Neural progenitor cell (in vitro differentiated cells): ENCODE measurements around the gene PHLDA2. TPM values are rescaled to one million over a fixed set of nuclear protein-coding genes. Genes with fewer than 3 reads are reported as not detected.
"Not testable (repeated sequence)": the region's sequence is repeated elsewhere in the genome, so short reads cannot be mapped to it uniquely, and the experiment has no call there.

Experiments used
- DNase-seq: peaks from one replicate; pipeline ENCODE4 v3.0.0-alpha.2; 2016; ENCODE audit warnings: low spot score
- H2AFZ ChIP-seq: fragments of 200-600 bp; sonication (generic); replicated peaks from 2 replicates; pipeline ENCODE4 v1.6.1; 2016; ENCODE audit warnings: antibody characterized with exemption
- H3F3A ChIP-seq: fragments of 200-600 bp; sonication (generic); 2 replicates; pipeline ENCODE4 v1.6.1; 2016; ENCODE audit warnings: antibody characterized with exemption, low read depth
- H3K27ac ChIP-seq: fragments of 200-600 bp; sonication (generic); 2 replicates; pipeline ENCODE4 v1.5.1; 2016; ENCODE audit warnings: mild to moderate bottlenecking
- H3K27me3 ChIP-seq: fragments of 200-600 bp; sonication (generic); 2 replicates; pipeline ENCODE4 v1.6.1; 2016; ENCODE audit warnings: mild to moderate bottlenecking, moderate library complexity
- H3K36me3 ChIP-seq: fragments of 200-600 bp; sonication (generic); 2 replicates; pipeline ENCODE4 v1.5.1; 2016
- H3K4me1 ChIP-seq: fragments of 200-600 bp; sonication (generic); 2 replicates; pipeline ENCODE4 v1.6.1; 2016; ENCODE audit warnings: mixed run types
- H3K4me2 ChIP-seq: fragments of 200-600 bp; sonication (generic); 2 replicates; pipeline ENCODE4 v1.6.1; 2016
- H3K4me3 ChIP-seq: fragments of 200-600 bp; sonication (generic); 2 replicates; pipeline ENCODE4 v1.5.1; 2016
- H3K79me2 ChIP-seq: fragments of 200-600 bp; sonication (generic); 2 replicates; pipeline ENCODE4 v1.6.1; 2016; ENCODE audit warnings: low read depth
- H3K9ac ChIP-seq: fragments of 200-600 bp; sonication (generic); 2 replicates; pipeline ENCODE4 v1.6.1; 2016
- H3K9me3 ChIP-seq: fragments of 200-600 bp; sonication (generic); 2 replicates; pipeline ENCODE4 v1.5.1; 2016; ENCODE audit warnings: low read depth
- H4K20me1 ChIP-seq: fragments of 200-600 bp; sonication (generic); 2 replicates; pipeline ENCODE4 v1.6.1; 2016; ENCODE audit warnings: low read depth
- H3K27ac Mint-ChIP-seq: 3 replicates; pipeline ENCODE4 v1.8.0; 2021; ENCODE audit warnings: mixed read lengths
- H3K27me3 Mint-ChIP-seq: 2 replicates; pipeline ENCODE4 v1.8.0; 2022; ENCODE audit warnings: low read depth, mild to moderate bottlenecking, inconsistent platforms, moderate library complexity, mixed read lengths; ENCODE audit not compliant: insufficient read depth
- H3K36me3 Mint-ChIP-seq: 3 replicates; pipeline ENCODE4 v1.8.0; 2021; ENCODE audit warnings: mixed read lengths
- H3K4me1 Mint-ChIP-seq: 3 replicates; pipeline ENCODE4 v1.8.0; 2021; ENCODE audit warnings: mixed read lengths
- H3K4me3 Mint-ChIP-seq: 3 replicates; pipeline ENCODE4 v1.8.0; 2021; ENCODE audit warnings: mild to moderate bottlenecking, moderate library complexity, mixed read lengths
- H3K9me3 Mint-ChIP-seq: 3 replicates; pipeline ENCODE4 v1.8.0; 2020; ENCODE audit warnings: mixed read lengths
- EZH2 ChIP-seq: fragments of 200-600 bp; sonication (generic); IDR thresholded peaks from 2 replicates; pipeline ENCODE4 v1.6.1; 2017; ENCODE audit warnings: antibody characterized with exemption, mild to moderate bottlenecking, moderate library complexity
- EZH2phosphoT487 ChIP-seq: fragments of 200-600 bp; sonication (generic); IDR thresholded peaks from 2 replicates; pipeline ENCODE4 v1.6.1; 2017; ENCODE audit warnings: antibody characterized with exemption
- total RNA-seq: library from RNA; depleted of rRNA; stranded (reverse); fragments of >200 nt; gene quantifications from 2 replicates; pipeline ENCODE4 v1.2.3, GENCODE V29; 2015; ENCODE audit warnings: low replicate concordance
- TF ChIP-seq, protein P1 (sequence below): fragments of 200-600 bp; sonication (generic); IDR thresholded peaks from 2 replicates; pipeline ENCODE4 v1.5.1; 2017; ENCODE audit warnings: antibody characterized with exemption, mild to moderate bottlenecking

PHLDA2 gene
- total RNA-seq, 1 donor from 2014 or later: not detected

DNA sequence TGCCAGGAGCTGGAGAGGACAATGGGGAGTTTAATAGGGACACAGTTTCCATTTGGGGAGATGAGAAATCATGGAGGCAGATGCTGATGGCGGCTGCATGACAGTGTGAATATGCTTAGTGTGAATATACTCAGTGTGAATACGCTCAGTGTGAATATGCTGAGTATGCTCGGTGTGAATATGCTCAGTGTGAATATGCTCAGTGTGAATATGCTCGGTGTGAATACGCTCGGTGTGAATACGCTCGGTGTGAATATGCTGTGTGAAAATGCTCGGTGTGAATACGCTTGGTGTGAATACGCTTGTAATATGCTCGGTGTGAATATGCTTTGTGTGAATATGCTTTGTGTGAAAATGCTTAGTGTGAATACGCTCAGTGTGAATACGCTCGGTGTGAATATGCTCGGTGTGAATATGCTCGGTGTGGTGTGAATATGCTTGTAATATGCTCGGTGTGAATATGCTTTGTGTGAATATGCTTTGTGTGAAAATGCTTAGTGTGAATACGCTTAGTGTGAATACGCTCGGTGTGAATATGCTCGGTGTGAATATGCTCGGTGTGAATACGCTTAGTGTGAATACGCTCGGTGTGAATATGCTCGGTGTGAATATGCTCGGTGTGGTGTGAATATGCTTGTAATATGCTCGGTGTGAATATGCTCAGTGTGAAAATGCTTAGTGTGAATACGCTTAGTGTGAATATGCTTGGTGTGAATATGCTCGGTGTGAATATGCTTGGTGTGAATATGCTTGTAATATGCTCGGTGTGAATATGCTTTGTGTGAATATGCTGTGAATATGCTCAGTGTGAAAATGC, 8.6 kb upstream of the PHLDA2 start:
- not testable (repeated sequence) for H3K4me3 ChIP-seq, H4K20me1 ChIP-seq, H3K27me3 ChIP-seq, H3K4me2 ChIP-seq, H3K4me1 ChIP-seq, H3K79me2 ChIP-seq, DNase-seq, H3K36me3 ChIP-seq, H3K27ac Mint-ChIP-seq, H2AFZ ChIP-seq, H3K9ac ChIP-seq, H3K27ac ChIP-seq, H3K4me1 Mint-ChIP-seq
- Mint-ChIP-seq H3K36me3 (peaks cover 21% of the 10 kb centered on the region), H3K4me3 (peak overlapping the region; percentile 54), H3K9me3 (peaks cover 32% of the 10 kb centered on the region), H3K27me3 (peaks cover 19% of the 10 kb centered on the region)
- Histone ChIP-seq H3F3A (peaks cover 18% of the 10 kb centered on the region), H3K9me3 (peaks cover 15% of the 10 kb centered on the region)

DNA sequence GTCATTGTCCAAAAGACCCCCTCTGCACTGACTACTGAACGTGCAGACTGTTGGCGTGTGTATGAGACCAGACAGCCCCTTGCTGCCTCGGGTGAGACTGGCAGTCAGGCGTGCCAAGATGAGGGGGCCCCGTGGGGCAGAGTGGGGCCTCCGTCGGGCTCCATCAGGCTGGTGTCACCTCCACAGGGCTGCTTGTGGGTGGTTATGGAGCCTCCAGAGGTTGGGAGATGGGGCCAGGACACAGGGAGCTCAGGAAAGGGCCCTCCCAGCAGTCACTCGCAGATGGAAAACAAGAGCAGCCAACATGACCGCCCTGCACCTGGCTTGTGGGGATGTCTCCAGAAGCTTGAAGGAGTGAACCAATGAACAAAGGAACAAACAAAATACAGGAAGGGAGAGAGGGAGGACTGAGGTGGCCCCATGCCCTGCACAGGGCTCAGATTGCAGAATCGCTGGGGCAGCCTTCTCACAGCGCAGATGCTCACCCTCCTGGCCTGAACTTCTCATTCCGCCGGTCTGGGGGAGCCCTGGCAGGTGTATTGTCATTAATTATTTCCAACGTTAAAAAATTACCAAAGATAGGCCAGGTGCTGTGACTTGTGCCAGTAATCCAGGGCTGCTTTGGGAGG, 5.5 kb upstream of the PHLDA2 start:
- H3F3A ChIP-seq: peaks cover 27% of the 10 kb centered on the region
- no peaks in the 10 kb centered on the region for H3K36me3 ChIP-seq
- H3K27ac ChIP-seq: no peak overlapping the region
- H3K9me3 Mint-ChIP-seq: peaks cover 30% of the 10 kb centered on the region
- H3K4me2 ChIP-seq: no peak overlapping the region
- DNase-seq: no peak
- peaks cover 15% of the 10 kb centered on the region for H3K9me3 ChIP-seq
- H3K4me1 ChIP-seq: no peaks in the 10 kb centered on the region
- H3K36me3 Mint-ChIP-seq: peaks cover 19% of the 10 kb centered on the region
- no peaks in the 10 kb centered on the region for H3K79me2 ChIP-seq
- TF ChIP-seq EZH2 (no peak), EZH2phosphoT487 (no peak)
- TF ChIP-seq, protein P1, sequence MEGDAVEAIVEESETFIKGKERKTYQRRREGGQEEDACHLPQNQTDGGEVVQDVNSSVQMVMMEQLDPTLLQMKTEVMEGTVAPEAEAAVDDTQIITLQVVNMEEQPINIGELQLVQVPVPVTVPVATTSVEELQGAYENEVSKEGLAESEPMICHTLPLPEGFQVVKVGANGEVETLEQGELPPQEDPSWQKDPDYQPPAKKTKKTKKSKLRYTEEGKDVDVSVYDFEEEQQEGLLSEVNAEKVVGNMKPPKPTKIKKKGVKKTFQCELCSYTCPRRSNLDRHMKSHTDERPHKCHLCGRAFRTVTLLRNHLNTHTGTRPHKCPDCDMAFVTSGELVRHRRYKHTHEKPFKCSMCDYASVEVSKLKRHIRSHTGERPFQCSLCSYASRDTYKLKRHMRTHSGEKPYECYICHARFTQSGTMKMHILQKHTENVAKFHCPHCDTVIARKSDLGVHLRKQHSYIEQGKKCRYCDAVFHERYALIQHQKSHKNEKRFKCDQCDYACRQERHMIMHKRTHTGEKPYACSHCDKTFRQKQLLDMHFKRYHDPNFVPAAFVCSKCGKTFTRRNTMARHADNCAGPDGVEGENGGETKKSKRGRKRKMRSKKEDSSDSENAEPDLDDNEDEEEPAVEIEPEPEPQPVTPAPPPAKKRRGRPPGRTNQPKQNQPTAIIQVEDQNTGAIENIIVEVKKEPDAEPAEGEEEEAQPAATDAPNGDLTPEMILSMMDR: no peak
- H3K4me3 ChIP-seq: no peak overlapping the region
- peaks cover 5% of the 10 kb centered on the region for H3K4me1 Mint-ChIP-seq
- H3K4me3 Mint-ChIP-seq: no peak overlapping the region
- no peak overlapping the region for H2AFZ ChIP-seq
- peaks cover 26% of the 10 kb centered on the region for H3K27me3 ChIP-seq
- H3K27me3 Mint-ChIP-seq: peaks cover 28% of the 10 kb centered on the region
- no peak overlapping the region for H3K27ac Mint-ChIP-seq
- no peak overlapping the region for H3K9ac ChIP-seq
- H4K20me1 ChIP-seq: peaks cover 10% of the 10 kb centered on the region

DNA sequence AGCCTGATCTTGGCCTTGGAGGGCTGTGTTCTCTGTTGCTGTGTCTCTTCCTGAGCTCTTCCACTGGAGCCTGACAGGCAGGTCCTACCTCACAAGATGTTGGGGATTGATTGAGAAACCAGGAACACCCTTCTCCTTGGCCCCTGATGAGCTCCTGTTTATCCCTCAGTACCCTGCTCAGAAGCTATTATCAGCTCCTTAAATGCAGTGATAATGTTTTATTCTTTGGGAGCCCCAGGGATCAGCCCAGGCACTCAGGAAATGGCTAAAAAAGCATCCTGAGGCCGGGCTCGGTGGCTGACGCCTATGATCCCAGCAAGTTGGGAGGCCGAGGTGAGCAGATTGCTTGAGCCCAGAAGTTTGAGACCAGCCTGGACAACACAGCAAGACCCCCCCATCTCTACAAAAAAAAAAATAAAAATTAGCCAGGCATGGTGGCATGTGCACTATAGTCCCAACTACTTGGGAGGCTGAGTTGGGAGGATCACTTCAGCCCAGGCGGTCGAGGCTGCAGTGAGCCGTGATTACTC, 4.9 kb upstream of the PHLDA2 start:
- H3K4me1 Mint-ChIP-seq: peaks cover 5% of the 10 kb centered on the region
- no peak overlapping the region for H3K4me3 Mint-ChIP-seq
- H2AFZ ChIP-seq: no peak overlapping the region
- H3K27ac Mint-ChIP-seq: no peak overlapping the region
- no peak overlapping the region for H3K27ac ChIP-seq
- no peaks in the 10 kb centered on the region for H3K79me2 ChIP-seq
- H3K27me3 ChIP-seq: peaks cover 33% of the 10 kb centered on the region
- H3K27me3 Mint-ChIP-seq: peaks cover 29% of the 10 kb centered on the region
- H3K36me3 Mint-ChIP-seq: peaks cover 16% of the 10 kb centered on the region
- H4K20me1 ChIP-seq: peaks cover 11% of the 10 kb centered on the region
- H3K9me3 ChIP-seq: peaks cover 14% of the 10 kb centered on the region
- TF ChIP-seq EZH2phosphoT487: no peak
- TF ChIP-seq, protein P1: no peak
- TF ChIP-seq EZH2: no peak
- no peaks in the 10 kb centered on the region for H3K4me1 ChIP-seq
- no peak overlapping the region for H3K4me2 ChIP-seq
- peaks cover 26% of the 10 kb centered on the region for H3F3A ChIP-seq
- no peak overlapping the region for H3K9ac ChIP-seq
- H3K4me3 ChIP-seq: no peak overlapping the region
- no peaks in the 10 kb centered on the region for H3K36me3 ChIP-seq
- no peak for DNase-seq
- peaks cover 23% of the 10 kb centered on the region for H3K9me3 Mint-ChIP-seq
